HG02970 (cell line): Measurements from ENCODE around the gene KAZALD1.
"Not testable (repeated sequence)": the region's sequence is repeated elsewhere in the genome, so short reads cannot be mapped to it uniquely, and the experiment has no call there.

Experiments
- ATAC-seq: cut with Tn5 transposase; IDR thresholded peaks from one replicate; pipeline ENCODE4 v1.9.1; 2021; ENCODE audit warnings: mild to moderate bottlenecking, moderate library complexity, moderate number of reproducible peaks; ENCODE audit not compliant: unreplicated experiment, low FRiP score

Gene KAZALD1

DNA sequence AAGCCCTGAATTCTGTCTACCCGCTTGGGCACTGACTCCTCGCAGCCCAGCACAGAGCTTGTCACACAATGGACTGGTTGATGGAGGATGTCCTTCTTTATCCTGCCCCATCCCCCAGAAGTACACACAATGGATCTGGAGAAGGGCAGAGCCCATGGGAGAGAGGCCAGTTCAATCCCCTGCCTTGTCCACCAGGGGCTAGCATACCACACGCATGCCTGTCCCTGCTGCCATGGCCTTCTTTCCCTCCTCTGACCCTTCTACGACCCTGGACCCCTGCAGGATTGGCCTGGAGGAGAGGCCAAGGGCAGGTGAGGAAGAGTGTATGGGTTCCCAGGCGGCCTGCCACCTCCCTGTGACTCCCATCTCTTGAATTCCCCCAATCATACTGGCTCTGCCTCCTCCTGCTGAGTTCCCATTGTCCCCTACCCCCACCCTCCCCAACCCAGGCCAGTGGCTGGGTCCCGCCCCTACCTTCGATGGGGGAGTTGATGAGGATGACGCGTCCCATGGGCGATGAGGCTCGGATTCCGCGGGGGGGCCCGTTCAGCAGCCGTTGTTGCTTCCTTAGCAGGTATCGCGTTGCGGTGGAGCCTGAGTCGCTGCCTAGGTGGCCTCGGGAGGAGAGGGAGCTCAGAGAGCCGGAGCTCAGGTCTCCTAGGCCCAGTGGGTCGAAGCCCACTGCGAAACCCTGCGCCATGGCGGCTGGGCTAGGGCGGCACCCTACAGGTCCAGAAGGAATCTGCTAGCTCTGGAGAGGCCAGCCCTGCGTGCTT is 32.1 kb upstream of the KAZALD1 start:
- ATAC-seq, result no peak

DNA sequence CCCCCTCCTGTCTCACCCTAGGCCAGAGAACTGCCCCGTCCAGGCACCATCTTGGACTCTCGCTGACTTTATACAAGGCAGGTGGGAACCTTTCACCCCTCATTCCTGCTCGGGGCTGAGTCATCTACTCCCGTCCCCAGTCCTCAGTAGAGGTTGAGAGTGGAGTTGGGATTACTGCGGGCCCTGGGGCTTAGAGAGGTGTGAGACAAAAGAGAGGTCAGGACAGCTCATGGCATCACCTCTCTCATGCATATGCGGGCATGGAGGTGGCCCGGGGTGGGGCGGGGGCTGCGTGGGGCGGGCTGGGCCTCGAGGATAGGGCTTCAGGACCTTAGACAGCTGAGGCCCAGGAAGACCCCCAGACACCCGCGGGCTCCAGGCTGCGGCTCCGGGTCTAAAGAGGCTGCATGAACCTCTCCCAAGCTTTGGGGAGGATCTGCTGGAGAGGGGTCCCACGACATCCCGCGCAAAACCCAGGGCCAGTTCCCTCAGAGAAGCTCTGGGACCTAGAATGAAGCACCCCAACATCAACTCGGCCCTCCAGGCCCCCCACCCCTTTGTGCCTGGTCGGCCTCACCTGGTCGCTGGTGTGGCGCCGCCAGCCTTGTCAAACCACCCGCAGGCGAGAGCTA is 31.2 kb upstream of the KAZALD1 start:
- no peak for ATAC-seq

DNA sequence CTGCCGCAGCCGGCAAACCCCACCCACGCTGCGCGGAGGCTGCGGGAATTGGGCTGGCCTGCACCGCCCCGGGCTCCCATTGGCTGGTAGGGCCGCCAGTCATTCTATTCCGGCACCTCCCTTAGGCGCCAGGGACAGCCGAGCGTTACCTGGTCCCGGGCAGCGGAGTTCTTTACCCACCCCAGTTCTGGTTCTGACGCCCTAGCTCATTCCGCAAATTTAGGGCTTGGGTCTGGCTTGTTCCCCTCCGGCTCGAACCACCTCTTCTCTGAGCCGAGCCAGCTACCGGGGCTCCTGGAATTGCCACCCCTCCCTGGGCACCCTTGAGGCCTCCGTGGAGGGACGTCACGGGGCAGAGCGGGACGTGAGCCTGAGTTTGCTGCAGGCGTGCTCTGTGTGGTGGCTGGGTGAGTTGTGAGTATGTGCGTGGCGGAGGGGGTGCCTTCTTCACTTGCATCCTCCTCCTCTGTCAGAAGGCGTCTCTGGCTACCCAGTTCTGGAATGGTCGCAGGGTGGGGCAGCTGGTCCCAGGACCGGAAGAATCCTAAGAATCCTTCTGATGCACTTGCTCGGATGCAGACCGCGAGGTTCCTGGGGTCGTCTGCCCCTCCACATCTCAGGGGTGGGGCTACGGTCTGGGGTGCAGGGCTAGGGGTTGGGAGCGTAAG is 30.5 kb upstream of the KAZALD1 start, which contains the start of the genes PDZD7 and SFXN3:
Gene PDZD7, minus strand, starts transcription at position 2 of the 668 bp plus-strand sequence. CDS start 910 bp downstream, outside the sequence.
Gene SFXN3, plus strand, starts transcription at position 107 of the 668 bp plus-strand sequence. CDS start 3,461 bp downstream, outside the sequence.
- peak; percentile 64 for ATAC-seq

DNA sequence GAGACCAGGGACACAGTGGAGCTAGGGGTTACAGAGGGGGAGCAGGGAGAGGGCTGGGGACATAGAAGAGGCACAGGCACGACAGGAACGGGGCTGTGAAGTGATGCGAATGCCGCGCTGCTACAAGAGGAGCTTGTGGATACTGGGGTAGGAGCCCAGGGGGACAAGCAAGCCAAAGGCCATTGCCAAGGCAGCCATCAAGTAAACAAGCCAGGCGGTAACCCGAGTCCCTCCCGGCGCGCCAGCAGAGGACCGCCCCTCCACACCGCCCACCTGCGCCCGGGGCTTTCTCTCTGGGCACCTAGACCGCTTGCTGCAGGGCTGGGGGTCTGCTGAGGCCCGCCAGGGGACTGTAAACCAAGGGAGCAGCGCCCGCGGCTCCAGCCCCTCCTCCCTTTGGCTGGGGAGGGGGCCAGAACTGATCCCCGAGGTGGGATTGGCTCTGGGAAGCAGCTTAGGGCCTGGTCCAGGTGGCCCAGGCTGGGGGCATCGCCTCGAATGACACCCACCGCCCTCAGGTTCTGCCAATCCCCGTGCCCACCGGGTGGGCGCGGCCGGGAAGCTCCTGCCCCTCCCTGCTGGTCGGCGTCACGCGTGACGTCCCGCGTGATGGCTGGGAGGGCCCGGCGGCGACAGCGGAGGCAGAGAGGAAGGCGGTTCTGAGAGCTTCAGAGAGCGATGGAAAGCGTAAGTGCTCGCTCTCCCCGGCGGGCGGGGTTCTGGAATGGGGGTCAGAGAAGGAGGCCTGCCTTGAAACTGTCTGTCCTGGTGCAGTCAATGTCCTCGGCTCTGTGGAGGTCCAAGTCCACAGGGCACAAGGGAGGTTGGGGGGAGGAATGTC is 29.8 kb upstream of the KAZALD1 start:
- peak; percentile 22 for ATAC-seq

DNA sequence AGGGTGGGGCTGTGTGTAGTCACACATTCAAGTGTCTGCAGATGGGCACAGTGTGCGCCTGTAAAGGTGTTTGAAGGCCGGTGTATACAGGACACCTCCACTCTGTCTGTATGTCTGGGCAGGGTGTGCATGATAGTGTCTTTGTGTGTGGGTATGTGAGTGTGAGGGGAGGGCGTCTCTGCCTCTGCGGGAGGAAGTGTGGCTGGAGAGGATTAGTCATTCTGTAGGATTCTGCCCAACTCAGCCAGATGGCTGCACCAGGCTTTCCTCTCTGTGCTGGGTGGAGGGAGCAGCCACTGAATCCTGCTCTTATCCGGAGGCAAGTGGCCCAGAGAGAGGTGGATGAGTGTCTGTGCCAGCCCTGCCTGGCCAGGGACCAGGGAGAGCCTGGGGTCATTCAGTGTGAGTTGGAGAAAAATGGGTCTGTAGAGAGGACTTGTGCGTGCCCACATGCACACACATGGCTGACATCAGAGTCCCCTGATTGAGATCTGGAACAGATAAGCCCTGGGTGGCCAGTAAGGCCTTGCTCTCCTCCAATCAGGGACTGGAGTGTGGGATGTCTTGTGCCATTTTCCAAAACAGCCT is 29.1 kb upstream of the KAZALD1 start:
- no peak for ATAC-seq

DNA sequence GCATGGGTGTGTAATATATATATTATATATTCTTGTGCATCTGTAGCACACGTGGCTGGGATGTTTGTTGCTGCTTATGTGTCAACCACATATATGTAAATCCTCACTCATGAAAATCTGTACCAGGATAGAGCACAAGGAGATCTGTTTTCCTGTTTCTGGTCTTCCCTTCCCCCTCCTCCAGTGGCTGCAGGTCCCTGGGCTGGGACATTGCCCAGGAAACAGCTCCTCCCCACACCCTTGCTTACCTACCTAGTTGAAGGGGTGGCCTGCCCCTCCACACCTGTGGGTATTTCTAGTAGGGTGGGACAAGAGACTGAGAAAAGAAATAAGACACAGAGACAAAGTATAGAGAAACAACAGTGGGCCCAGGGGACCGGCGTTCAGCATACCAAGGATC is 28.5 kb upstream of the KAZALD1 start:
- ATAC-seq, result no peak

DNA sequence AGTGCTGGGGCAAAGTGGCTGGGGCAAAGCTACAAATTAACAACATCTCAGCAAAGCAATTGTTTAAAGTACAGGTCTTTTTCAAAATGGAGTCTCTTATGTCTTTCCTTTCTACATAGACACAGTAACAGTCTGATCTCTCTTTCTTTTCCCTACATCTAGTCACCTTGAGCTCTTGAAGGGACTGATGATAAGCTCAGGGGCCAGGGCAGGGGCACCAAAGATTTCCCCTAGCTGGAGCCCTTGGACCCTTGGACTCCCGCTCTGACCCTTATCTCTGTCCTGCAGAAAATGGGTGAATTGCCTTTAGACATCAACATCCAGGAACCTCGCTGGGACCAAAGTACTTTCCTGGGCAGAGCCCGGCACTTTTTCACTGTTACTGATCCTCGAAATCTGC is 27.4 kb upstream of the KAZALD1 start:
- ATAC-seq, result not testable (repeated sequence)

DNA sequence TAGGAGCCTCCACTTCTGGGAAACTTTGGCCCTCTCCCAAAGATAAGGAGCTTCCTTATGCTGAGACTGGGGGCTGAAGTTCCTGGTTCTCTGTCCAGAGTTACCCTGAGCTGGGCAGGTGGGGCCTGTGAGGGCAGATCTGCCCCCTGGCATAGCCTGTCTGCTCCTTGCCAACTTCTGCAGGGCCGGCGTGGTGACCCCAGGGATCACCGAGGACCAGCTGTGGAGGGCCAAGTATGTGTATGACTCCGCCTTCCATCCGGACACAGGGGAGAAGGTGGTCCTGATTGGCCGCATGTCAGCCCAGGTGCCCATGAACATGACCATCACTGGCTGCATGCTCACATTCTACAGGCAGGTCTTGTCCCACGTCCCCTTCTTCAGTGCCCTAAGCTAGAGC is 26.5 kb upstream of the KAZALD1 start:
- ATAC-seq, result no peak

DNA sequence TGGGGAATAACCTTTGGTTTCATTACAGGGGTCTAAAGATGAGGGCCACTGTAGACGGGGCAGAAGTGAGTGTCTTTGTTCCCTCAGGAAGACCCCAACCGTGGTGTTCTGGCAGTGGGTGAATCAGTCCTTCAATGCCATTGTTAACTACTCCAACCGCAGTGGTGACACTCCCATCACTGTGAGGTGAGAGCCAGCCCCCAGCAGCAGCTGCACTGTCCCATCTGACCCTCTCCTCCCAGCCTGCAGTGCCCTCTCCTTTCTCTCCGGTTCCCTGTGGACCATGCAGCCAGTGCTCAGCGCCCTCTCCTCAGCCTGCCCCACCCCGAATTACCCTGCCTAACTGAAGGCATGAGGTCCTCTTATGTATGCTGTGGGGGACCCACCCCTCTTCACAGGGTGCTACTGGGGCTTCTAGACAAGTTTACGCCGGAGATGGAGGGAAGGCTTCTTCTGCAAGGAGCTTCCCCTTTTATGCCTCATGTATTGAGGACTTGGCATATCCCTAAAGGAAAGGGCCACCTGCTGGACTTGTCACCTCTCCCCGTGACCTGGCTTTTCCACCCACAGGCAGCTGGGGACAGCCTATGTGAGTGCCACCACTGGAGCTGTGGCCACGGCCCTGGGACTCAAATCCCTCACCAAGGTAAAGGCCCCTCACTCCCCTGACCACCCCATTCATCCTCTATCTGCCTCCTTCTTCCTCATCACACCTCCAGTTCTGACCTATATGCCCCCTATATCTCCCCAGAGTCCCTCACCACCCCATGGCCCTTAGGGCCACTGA is 25.7 kb upstream of the KAZALD1 start:
- ATAC-seq, result no peak

DNA sequence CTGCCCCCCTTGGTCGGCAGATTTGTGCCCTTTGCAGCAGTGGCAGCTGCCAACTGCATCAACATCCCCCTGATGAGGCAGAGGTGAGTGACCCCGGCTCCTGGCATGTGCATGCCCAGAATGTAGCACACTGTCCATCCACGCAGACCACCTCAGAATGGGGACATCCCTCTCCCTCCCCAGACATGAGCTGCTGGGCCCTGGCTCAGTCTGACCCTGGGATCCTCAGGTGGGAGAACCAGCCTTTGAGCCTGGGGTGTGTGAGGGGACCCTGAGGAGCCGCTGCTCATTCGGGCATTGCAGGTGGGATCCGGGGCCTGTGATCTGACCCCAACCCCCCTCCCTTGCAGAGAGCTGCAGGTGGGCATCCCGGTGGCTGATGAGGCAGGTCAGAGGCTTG is 25.1 kb upstream of the KAZALD1 start:
- ATAC-seq, result no peak

DNA sequence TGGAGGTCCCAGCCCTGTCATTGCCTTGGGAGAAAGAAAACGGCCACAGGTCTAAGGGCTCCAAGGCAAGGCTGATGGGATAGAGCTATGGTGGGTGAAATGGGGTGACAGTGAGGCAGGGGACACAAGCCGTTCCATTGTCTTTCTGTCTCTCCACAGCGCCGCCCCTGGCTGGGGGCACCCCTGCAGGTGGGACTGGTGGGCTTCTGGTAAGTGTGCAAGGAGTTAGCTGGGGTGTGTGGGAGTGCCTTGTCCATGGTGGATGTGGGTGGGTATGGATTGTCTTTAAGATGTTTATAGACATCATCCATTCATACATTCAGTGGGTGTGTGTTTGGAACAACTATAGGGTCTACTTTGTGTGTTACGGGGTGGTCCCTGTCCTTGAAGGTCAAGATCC is 23.3 kb upstream of the KAZALD1 start:
- ATAC-seq, result no peak

DNA sequence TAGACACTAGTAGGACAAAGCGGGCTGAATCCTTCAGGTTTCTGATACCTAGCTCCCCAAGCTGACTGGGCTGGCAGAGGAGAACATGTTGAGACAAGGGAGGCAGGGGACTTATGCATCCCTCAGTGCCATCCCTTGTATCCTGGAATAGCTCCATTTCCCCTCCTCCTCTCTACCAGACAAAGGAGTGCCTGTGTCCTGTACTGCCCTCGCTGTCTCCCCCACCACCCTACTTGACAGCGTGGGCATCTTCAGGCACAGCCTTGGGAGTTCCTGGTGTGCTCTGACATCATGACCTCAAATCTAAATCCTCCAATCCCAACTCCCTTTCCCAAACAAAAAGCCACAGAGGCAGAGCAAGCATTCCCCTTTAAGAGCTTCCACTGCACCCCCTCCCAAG is 21.7 kb upstream of the KAZALD1 start:
- ATAC-seq, result no peak

DNA sequence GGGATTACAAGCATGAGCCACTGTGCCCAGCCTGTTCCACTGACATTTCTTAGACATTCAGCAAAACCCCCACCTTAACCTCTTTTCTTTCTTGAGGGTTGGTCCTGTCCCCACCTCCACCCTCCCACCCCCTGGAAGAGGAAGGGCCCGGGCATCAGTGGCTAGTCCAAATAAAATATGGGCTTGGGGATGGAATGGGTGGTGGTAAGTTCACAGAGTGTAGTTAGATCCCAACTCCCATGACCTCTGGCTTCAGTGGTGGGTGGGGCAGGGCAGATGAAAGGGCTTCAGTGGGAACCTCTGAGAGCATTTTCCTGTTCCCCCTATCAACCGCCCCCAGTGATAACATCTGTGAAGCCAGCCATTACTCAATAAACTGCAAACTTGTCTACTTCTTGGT is 20.9 kb upstream of the KAZALD1 start:
- no peak for ATAC-seq

DNA sequence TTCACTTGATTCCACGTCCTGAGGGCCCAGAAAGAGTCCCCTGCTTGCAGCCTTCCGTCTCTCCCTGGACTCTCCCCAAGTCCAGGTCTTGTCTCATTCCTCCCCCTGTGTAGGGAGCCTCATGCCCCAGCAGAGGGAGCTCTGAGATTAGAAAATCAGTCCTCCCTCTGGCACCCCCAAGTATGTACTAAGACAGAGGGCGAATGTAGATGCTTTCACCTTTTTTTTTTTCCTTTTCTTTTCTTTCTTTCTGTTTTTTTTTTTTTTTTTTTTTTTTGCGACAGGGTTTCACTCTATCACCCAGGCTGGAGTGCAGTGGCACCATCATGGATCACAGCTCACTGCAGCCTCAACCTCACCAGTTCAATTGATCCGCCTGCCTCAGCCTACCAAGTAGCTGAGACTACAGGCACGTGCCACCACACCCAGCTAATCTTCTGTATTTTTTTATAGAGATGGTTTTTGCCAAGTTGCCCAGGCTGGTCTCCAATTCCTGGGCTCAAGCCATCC is 20.5 kb upstream of the KAZALD1 start:
- no peak for ATAC-seq

DNA sequence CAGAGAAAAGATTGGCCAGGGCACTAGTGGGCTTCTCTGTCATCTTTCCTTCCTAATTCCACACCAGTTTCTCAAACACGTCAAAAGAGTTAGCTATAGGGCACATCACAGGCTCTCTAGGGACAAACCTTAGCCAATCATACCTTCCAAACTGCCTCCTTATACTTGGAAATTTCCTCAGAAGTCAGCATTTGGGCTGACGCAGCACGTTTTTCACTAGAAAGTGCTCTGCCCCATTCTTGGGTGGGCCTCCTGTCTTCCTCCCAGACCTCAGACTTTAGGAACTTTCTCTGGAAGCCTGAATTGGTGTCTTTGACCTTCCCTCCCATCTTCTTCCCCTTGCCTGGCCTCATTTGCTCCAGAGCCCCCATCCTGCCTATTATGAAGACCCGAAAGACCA is 19.7 kb upstream of the KAZALD1 start:
- no peak for ATAC-seq

DNA sequence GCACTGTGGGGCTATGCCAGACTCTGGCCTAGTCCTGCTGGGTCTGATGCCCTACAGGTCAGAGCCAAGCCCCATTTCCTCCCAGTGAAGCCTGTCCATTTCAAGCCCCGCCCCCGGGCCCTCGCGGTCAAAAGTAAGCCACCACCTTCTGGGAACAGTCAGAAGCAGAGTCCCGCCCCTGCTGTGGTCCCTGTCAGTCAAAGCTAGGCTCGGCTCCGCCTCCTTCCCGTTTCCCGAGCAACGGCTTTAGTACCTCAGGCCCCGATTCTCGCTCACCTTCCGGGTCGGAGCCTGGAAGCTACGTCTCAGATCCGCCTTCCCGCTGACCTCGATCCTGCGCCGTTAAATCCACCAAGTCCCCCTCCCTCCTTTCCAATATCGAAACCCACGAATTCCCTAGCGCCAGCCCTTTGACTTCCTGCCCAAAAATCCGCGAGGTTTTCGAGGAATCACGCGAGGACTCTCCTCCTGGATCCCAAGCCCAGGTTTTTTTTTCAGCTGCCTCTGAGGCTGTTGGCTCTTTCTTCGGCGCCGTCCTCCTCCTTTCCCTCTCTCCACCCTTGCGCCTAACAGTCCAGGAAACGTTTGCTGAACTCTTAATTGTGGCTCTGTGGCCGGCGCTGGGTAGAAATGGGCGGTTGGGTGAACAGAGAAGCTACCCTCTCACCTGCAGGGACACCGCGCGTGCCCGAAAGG is 19.0 kb upstream of the KAZALD1 start:
- ATAC-seq, result peak; percentile 86

DNA sequence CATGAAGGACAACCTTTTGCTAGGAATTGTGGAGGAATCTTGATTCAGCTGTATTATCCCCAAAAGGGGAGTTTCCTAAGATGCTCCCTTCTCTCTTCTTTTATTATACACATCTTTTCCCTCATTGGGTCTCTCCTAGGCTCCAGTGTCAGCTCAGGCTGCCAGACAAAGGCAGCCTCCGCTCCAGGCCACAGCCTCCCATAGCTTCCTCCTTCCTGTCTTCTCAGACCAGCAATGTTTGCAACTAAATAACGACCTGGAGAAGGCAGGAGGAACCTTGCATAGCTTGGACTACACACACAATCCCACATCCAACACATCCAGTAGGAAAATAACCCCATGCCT is 18.5 kb upstream of the KAZALD1 start:
- ATAC-seq, result no peak

DNA sequence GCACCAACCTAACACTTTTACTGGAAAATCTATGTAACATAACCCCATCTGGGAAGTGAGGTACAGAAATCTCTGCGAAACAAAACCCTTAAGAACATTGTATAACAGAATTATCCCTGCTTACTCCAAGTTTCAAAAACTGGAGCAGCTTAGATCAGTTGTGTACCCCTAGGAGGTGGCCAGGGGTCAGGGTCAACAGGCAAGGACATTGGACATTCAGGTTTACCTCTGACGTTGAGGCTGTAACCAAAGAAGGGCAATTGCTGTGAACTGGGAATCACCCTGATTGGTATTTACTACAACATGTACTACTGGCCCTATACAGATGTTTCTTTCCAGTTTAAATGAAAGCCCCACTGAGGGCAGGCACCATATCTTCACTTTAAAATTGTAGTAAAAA is 17.7 kb upstream of the KAZALD1 start:
- no peak for ATAC-seq
